ENCODE results near the gene CACNA1F.

The CACNA1F gene

GRCh38 chrX:49257074-49257790 is 24.1 kb upstream of the CACNA1F start:
- Histone ChIP-seq H3K4me1 (no peaks in the 10 kb centered on the region), H3K27me3 (no peaks in the 10 kb centered on the region), H3K4me3 (no peak overlapping the region), H3K9me3 (no peaks in the 10 kb centered on the region), H3K36me3 (no peaks in the 10 kb centered on the region), H3K27ac (no peak overlapping the region)
- intact Hi-C loops (cut with DNase I; ENCODE audit: low total_unique reads): no loop called here
- no peak for DNase-seq
- no peak for TF ChIP-seq CTCF (IDR thresholded peaks at IDR 0.05)

GRCh38 chrX:49256268-49256995 is 23.3 kb upstream of the CACNA1F start:
- no peaks in the 10 kb centered on the region for H3K27me3 ChIP-seq
- TF ChIP-seq CTCF (IDR thresholded peaks at IDR 0.05): no peak
- H3K27ac ChIP-seq: no peak overlapping the region
- intact Hi-C loops (cut with DNase I; ENCODE audit: low total_unique reads): no loop called here
- H3K9me3 ChIP-seq: no peaks in the 10 kb centered on the region
- no peaks in the 10 kb centered on the region for H3K4me1 ChIP-seq
- H3K36me3 ChIP-seq: no peaks in the 10 kb centered on the region
- no peak overlapping the region for H3K4me3 ChIP-seq
- no peak for DNase-seq

- H3K27me3 ChIP-seq: no peaks in the 10 kb centered on the region
- no peak overlapping the region for H3K27ac ChIP-seq
Observed at GRCh38 chrX:49254639-49255038, 21.5 kb upstream of the CACNA1F start.

GRCh38 chrX:49251325-49251724 is 18.2 kb upstream of the CACNA1F start:
- DNase-seq: no peak
- no peak for TF ChIP-seq CTCF (IDR thresholded peaks at IDR 0.05)
- intact Hi-C loops (cut with DNase I; ENCODE audit: low total_unique reads): no loop called here
- no peak overlapping the region for H3K27ac ChIP-seq
- H3K27me3 ChIP-seq: no peaks in the 10 kb centered on the region
- H3K36me3 ChIP-seq: peaks cover 0 to 43% (median 23%) of the 10 kb centered on the region in 3 donors
- H3K4me3 ChIP-seq: no peak overlapping the region
- H3K4me1 ChIP-seq: no peaks in the 10 kb centered on the region
- H3K9me3 ChIP-seq: no peaks in the 10 kb centered on the region

More at GRCh38 chrX:49254639-49255038, 21.5 kb upstream of the CACNA1F start:
- H3K4me1 ChIP-seq: no peaks in the 10 kb centered on the region
- H3K36me3 ChIP-seq: peaks cover 0 to 10% (median 0%) of the 10 kb centered on the region in 3 donors
- TF ChIP-seq CTCF (IDR thresholded peaks at IDR 0.05): no peak
- no peaks in the 10 kb centered on the region for H3K9me3 ChIP-seq
- H3K4me3 ChIP-seq: no peak overlapping the region
- intact Hi-C loops (cut with DNase I; ENCODE audit: low total_unique reads): no loop called here
- DNase-seq: no peak

DNA sequence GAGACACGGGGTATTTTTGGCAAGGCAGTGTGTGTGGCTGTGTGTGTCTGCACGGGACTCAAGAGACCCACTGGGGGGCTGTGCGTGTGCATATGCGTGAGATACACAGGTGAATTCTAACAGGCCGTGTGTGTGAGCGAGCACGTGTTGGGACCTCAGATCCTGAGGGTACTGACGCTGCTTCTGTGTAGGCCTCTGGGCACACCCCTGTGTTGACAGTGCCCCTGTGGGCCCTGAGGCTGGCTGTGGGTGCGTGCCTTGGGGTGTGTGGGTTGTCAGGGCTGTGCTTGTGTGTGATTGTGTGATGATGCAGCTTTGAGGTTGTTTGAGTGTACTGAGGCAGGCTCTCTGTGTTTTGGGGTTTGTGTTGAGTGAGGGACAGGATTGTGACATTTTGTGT is 17.4 kb upstream of the CACNA1F start:
- Histone ChIP-seq H3K27me3 (no peaks in the 10 kb centered on the region), H3K9me3 (no peaks in the 10 kb centered on the region), H3K36me3 (peaks cover 0 to 47% (median 24%) of the 10 kb centered on the region in 3 donors), H3K4me3 (no peak overlapping the region), H3K27ac (no peak overlapping the region), H3K4me1 (no peaks in the 10 kb centered on the region)
- no peak for TF ChIP-seq CTCF (IDR thresholded peaks at IDR 0.05)
- no peak for DNase-seq
- intact Hi-C loops (cut with DNase I; ENCODE audit: low total_unique reads): no loop called here
